T-helper 1 cell (primary cell): Measurements from ENCODE around the gene IRF8.

Experiments used
- DNase-seq, 5 donors: peaks; one replicate each; pipeline ENCODE4 v3.0.0-alpha.2; 2012 to 2020

The IRF8 gene

GRCh38 chr16:85961988-85962915, 63.3 kb downstream of the IRF8 start:
- DNase-seq = no peak

DNA sequence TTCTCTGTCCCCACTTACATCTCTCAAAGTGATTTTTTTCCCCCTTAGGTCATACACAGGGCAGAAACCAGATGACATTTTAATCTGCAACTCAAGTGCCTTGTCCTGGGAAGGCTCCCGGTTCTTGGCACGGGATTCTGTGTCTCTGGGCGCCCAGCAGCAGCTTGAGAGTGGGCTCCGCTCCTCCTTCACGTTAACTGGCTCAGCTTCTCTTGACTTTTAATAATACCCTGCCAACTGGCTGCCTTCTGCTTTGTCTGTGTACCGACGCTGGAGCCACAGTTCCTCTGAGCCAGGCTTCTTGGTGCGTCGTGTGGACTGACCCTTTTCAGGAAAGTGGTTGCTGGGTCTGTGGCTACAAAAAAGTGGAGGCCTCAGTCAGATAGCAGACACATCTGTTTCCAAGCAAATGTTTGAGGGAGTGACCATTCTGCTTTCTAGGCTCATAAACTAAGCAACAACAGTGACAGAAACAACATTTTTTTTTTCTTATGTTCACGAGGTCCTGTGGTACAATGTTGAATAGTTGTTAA, 64.9 kb downstream of the IRF8 start:
- DNase-seq = no peak

DNA sequence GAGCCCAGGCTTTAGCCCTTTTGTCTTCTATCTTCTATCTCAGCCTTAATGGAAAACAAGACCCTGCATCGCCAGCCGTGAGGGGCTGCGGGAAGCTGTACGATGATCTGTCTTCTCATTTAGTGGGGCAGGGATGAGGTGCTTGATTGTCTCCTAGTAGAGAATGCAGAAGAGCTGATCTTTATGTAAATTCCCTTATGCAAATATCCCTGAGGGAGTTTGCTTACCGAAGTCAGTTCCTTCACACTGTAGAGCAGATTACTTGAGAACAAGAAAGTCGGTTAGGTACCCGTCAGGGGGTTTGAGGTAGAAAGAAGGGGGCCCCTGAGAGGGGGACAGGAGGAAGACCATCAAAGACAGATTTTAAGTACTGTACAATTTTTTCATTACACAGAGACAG, 66.2 kb downstream of the IRF8 start:
- no peak for DNase-seq

GRCh38 chr16:85967111-85967510, 68.1 kb downstream of the IRF8 start:
- DNase-seq = no peak

DNA sequence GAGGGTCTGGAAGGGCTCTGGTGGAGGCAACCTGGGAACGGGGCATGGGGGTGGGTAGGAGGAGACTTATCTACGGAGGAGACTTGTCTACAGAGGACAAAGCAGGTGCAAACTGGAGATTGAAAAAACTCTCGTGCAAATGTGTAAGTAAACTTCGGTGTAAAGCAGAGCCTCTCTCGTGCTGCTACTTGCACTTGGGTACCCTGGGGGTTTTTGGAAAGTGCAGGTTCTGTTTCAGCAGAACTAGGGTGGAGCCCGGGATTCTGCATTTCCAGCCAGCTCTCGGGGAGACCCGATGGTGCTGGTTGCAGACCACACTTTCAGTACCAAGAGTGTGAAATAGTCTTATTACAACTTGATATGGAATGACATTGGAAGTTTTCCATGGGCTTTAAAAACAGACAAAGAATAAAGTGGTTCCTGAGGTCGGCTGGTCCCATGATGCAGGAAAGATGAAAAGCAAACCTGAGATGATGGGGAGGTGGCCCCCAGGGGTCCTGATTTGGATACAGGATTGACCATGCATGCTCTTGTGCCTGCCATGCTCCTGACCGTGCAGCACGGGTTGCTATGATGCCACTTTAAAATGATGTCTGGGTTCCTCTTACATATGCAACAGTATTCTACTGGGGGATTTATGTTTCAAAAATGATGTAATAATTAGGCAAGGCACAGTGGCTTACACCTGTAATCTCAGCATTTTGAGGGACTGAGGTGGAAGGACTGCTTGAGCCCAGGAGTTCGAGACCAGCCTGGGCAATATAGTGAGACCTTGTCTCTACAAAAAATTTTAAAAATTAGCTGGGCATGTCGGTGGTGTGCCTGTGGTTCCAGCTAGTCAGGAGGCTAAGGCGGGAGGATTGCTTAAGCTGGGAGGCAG, 69.3 kb downstream of the IRF8 start:
- no peak for DNase-seq

- no peak for DNase-seq
Observed at GRCh38 chr16:85969159-85969558, 70.2 kb downstream of the IRF8 start.

- no peak for DNase-seq
Observed at GRCh38 chr16:85969591-85969990, 70.6 kb downstream of the IRF8 start.

DNA sequence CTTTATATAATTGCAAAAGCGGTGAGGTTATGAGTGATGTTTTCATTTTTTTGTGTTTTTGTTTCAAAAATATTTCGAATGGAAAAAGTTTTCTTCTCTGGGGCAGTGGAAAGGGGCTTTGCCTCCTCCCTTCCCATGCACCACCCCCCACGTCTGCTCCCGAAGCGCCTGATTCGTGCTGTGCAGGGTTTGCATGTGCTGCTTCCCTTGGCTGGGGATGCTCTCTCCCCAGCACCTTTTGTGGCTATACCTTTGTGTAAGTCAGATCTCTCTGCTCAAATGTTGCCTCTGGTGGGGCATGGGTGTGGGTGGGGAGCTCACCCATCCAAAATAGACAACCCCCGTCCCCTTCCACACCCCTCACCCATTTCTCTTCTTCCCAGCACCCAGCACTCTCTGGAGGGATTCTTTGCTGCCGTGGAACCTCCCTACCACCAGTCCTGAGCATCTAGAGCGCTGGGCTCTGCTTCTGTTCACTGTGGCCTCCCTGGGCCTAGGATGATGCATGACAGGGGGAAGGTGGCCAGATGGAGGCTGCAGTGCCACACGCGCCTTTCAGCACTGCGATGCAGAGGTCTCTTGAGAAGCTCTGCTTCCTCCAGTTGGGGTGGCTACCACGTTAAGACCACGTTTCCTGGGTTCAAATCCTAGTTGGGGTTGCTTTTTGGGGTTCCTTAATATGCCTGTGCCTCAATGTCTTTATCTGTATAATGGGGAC, 71.2 kb downstream of the IRF8 start:
- no peak for DNase-seq

GRCh38 chr16:85970738-85971137, 71.8 kb downstream of the IRF8 start:
- DNase-seq = no peak
